MM.1S (cell line): ENCODE results near the gene TTC28.

Experiments used
- DNase-seq: peaks from one replicate; pipeline ENCODE4 v3.0.0-alpha.2; 2015
- H2AFZ ChIP-seq: fragments of 300-600 bp; sonication (generic); 2 replicates; pipeline ENCODE4 v1.6.0; 2016; ENCODE audit warnings: antibody characterized with exemption, low read length
- H3F3A ChIP-seq: fragments of 300-600 bp; sonication (generic); 2 replicates; pipeline ENCODE4 v1.6.1; 2016; ENCODE audit warnings: mild to moderate bottlenecking, antibody characterized with exemption, low read length, moderate library complexity, mixed read lengths; ENCODE audit not compliant: insufficient read depth
- H3K27ac ChIP-seq: fragments of 300-600 bp; sonication (generic); 2 replicates; pipeline ENCODE4 v1.5.1; 2016; ENCODE audit warnings: mild to moderate bottlenecking, low read length
- H3K27me3 ChIP-seq: fragments of 300-600 bp; sonication (generic); replicated peaks from 2 replicates; pipeline ENCODE4 v1.6.0; 2016; ENCODE audit warnings: low read length; ENCODE audit not compliant: insufficient read depth
- H3K36me3 ChIP-seq: fragments of 300-600 bp; sonication (generic); replicated peaks from 2 replicates; pipeline ENCODE4 v1.6.1; 2016; ENCODE audit warnings: mild to moderate bottlenecking, low read length, mixed read lengths; ENCODE audit not compliant: insufficient read depth
- H3K4me1 ChIP-seq: fragments of 300-600 bp; sonication (generic); 2 replicates; pipeline ENCODE4 v1.6.1; 2016; ENCODE audit warnings: low read length, mixed read lengths
- H3K4me2 ChIP-seq: fragments of 300-600 bp; sonication (generic); 2 replicates; pipeline ENCODE4 v1.6.0; 2016; ENCODE audit warnings: low read depth, low read length
- H3K4me3 ChIP-seq: fragments of 300-600 bp; sonication (generic); 2 replicates; pipeline ENCODE4 v1.5.1; 2016; ENCODE audit warnings: low read length, mixed read lengths
- H3K79me2 ChIP-seq: fragments of 300-600 bp; sonication (generic); 2 replicates; pipeline ENCODE4 v1.6.1; 2016; ENCODE audit warnings: mixed run types, low read length, mixed read lengths
- H3K9ac ChIP-seq: fragments of 300-600 bp; sonication (generic); 2 replicates; pipeline ENCODE4 v1.6.1; 2016; ENCODE audit warnings: low read length, mixed read lengths
- H3K9me2 ChIP-seq: fragments of 300-600 bp; sonication (generic); replicated peaks from 2 replicates; pipeline ENCODE4 v1.6.1; 2016; ENCODE audit warnings: mild to moderate bottlenecking, low read length, mixed read lengths; ENCODE audit not compliant: insufficient read depth
- H3K9me3 ChIP-seq: fragments of 300-600 bp; sonication (generic); replicated peaks from 2 replicates; pipeline ENCODE4 v1.6.1; 2016; ENCODE audit warnings: mild to moderate bottlenecking, low read length, mixed read lengths; ENCODE audit not compliant: insufficient read depth
- H4K20me1 ChIP-seq: fragments of 300-600 bp; sonication (generic); 2 replicates; pipeline ENCODE4 v1.6.1; 2016; ENCODE audit warnings: mild to moderate bottlenecking, low read length, moderate library complexity, mixed read lengths; ENCODE audit not compliant: insufficient read depth
- EZH2 ChIP-seq: fragments of 300-600 bp; sonication (generic); optimal IDR thresholded peaks from 2 replicates; pipeline ENCODE3; 2017; ENCODE audit warnings: low read depth, mild to moderate bottlenecking, antibody characterized with exemption, low read length, mixed read lengths
- EZH2phosphoT487 ChIP-seq: fragments of 300-600 bp; sonication (generic); IDR thresholded peaks from 2 replicates; pipeline ENCODE4 v1.6.1; 2018; ENCODE audit warnings: antibody characterized with exemption, low read length
- TF ChIP-seq, protein P1 (sequence below): fragments of 300-600 bp; sonication (generic); IDR thresholded peaks from 2 replicates; pipeline ENCODE4 v1.5.1; 2016; ENCODE audit warnings: antibody characterized with exemption, low read length, mixed read lengths

Gene TTC28

GRCh38 chr22:28428271-28428670 is 251.4 kb downstream of the TTC28 start:
- no peaks in the 10 kb centered on the region for H3K36me3 ChIP-seq
- H4K20me1 ChIP-seq = no peaks in the 10 kb centered on the region
- no peak overlapping the region for H2AFZ ChIP-seq
- H3F3A ChIP-seq = no peaks in the 10 kb centered on the region
- H3K27ac ChIP-seq = no peak overlapping the region
- H3K4me1 ChIP-seq = no peaks in the 10 kb centered on the region
- no peak for DNase-seq
- no peak overlapping the region for H3K9ac ChIP-seq
- no peak overlapping the region for H3K4me2 ChIP-seq
- no peaks in the 10 kb centered on the region for H3K79me2 ChIP-seq
- TF ChIP-seq EZH2phosphoT487 (no peak), EZH2 (no peak)
- TF ChIP-seq, protein P1, sequence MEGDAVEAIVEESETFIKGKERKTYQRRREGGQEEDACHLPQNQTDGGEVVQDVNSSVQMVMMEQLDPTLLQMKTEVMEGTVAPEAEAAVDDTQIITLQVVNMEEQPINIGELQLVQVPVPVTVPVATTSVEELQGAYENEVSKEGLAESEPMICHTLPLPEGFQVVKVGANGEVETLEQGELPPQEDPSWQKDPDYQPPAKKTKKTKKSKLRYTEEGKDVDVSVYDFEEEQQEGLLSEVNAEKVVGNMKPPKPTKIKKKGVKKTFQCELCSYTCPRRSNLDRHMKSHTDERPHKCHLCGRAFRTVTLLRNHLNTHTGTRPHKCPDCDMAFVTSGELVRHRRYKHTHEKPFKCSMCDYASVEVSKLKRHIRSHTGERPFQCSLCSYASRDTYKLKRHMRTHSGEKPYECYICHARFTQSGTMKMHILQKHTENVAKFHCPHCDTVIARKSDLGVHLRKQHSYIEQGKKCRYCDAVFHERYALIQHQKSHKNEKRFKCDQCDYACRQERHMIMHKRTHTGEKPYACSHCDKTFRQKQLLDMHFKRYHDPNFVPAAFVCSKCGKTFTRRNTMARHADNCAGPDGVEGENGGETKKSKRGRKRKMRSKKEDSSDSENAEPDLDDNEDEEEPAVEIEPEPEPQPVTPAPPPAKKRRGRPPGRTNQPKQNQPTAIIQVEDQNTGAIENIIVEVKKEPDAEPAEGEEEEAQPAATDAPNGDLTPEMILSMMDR = no peak
- no peaks in the 10 kb centered on the region for H3K9me2 ChIP-seq
- no peak overlapping the region for H3K4me3 ChIP-seq
- no peaks in the 10 kb centered on the region for H3K27me3 ChIP-seq
- no peaks in the 10 kb centered on the region for H3K9me3 ChIP-seq

GRCh38 chr22:28426346-28427132 is 253.1 kb downstream of the TTC28 start:
- H3K27ac ChIP-seq = no peak overlapping the region
- no peaks in the 10 kb centered on the region for H3K9me2 ChIP-seq
- DNase-seq = no peak
- H2AFZ ChIP-seq = no peak overlapping the region
- H3K4me2 ChIP-seq = no peak overlapping the region
- no peaks in the 10 kb centered on the region for H3K27me3 ChIP-seq
- no peaks in the 10 kb centered on the region for H3K36me3 ChIP-seq
- no peak overlapping the region for H3K9ac ChIP-seq
- no peaks in the 10 kb centered on the region for H3F3A ChIP-seq
- no peaks in the 10 kb centered on the region for H3K9me3 ChIP-seq
- no peaks in the 10 kb centered on the region for H4K20me1 ChIP-seq
- no peak overlapping the region for H3K4me3 ChIP-seq
- H3K4me1 ChIP-seq = no peaks in the 10 kb centered on the region
- TF ChIP-seq EZH2 (no peak), EZH2phosphoT487 (no peak)
- TF ChIP-seq, protein P1 = no peak
- no peaks in the 10 kb centered on the region for H3K79me2 ChIP-seq

DNA sequence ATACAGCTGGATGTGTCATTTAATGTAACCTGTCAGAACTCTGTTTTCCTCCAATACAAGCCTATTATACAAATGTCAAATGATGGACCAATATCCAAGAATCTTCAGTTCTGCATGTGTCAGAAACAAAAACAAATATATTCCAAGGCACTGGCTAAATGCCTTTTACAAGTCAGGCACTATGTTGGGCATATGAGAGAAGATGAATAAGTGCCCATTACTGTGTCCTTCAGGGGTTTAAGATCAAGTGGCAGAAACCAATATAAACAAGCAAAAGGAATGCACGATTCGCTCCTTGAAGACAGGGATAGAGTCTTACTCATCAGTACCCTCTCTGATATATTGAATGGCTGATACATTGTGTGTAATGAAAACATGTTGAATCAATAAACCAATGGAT is 254.4 kb downstream of the TTC28 start:
- H3K4me1 ChIP-seq = no peaks in the 10 kb centered on the region
- no peaks in the 10 kb centered on the region for H3K9me3 ChIP-seq
- H3K4me2 ChIP-seq = no peak overlapping the region
- H4K20me1 ChIP-seq = no peaks in the 10 kb centered on the region
- no peaks in the 10 kb centered on the region for H3K79me2 ChIP-seq
- TF ChIP-seq EZH2 (no peak), EZH2phosphoT487 (no peak)
- TF ChIP-seq, protein P1 = no peak
- H3K27ac ChIP-seq = no peak overlapping the region
- H3K36me3 ChIP-seq = no peaks in the 10 kb centered on the region
- no peak overlapping the region for H3K9ac ChIP-seq
- no peak for DNase-seq
- no peak overlapping the region for H3K4me3 ChIP-seq
- no peaks in the 10 kb centered on the region for H3K9me2 ChIP-seq
- no peak overlapping the region for H2AFZ ChIP-seq
- no peaks in the 10 kb centered on the region for H3K27me3 ChIP-seq
- H3F3A ChIP-seq = no peaks in the 10 kb centered on the region
